GOT3 (cell line): ENCODE measurements around the gene KIAA1549.

Experiments used
- DNase-seq: peaks from one replicate; lab custom pipeline; 2025; ENCODE audit warnings: mixed read lengths; lab: John Stamatoyannopoulos, UW

The KIAA1549 gene

DNA sequence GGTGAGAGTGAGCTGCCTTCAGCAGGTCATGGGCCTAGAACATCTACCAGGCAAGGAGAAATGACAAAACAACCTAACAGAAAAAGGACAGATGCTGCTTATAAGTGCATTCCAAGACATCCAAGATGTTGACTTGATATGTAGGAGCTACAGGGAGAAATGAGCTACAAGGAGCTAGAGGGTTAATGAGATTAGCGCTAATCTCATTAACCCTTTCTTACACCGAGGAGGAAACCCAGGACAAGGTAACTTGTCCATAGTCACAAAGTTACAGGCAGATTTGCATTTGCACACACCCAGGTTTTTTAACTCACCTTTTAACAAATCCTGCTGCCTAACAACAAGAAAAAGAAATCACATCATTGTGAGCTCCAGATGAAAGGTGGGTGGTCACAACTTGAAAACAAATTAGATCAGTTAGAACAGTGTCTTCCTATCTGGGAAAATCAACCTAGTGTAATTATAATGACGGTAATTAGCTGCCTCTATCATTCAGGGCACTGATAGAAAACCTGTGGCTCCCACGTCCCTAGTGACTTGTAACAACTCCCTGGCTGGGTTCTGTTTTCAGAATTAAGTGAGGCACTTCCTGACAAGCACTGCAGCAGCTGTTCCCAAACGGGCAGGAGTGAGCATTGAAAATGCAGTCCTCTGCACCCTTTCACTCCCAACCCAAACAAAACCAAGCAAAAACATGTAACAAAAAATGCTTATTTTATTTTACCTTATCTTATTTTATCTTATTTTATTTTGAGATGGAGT lies 5.7 kb downstream of the KIAA1549 start:
- no peak for DNase-seq

DNA sequence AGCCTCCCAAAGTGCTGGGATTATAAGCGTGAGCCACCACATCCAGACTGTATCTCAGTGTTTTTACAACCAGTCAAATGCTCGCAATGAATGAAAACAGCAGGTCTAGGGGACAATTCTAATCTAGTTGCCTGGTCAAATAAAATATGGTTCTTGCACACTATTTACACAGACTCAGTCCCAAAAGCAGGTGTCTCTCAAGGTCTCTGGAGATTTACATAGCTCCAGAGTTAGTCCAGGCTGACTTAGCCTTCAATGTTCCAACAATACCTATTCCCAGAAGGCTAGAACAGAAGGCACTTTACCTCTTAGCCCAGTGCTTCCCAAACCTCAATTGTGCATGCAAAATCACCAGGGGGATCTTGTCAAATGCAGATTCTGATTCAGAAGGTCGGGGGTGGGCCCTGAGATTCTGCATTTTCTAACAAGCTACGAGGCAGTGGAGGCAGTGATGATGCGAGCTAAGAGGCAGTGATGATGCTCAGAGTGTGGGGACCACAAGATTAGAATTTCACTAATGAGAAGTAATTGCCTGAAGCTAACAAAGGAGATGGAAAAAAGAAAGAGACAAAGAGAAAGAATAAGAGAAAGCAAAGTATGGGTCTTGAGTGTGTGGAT lies 6.4 kb downstream of the KIAA1549 start:
- DNase-seq, result no peak

DNA sequence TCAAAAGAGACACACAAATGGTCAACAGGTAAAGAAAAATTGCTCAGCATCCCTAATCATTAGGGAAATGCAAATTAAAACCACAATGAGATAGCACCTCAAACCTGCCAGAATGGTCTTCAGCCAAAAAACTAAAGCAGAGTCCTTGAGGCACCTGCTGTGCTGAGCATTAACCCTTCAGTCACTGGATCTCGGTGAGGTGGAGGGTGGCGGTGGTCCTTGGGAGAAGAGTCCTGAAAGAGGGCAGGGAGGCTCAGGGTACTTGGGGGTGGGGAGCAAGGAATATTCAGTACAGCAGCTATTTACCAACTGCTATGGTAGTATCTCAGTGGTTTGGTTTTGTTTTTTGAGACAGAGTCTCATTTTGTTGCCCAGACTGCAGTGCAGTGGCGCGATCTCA lies 7.1 kb downstream of the KIAA1549 start:
- DNase-seq, result no peak

DNA sequence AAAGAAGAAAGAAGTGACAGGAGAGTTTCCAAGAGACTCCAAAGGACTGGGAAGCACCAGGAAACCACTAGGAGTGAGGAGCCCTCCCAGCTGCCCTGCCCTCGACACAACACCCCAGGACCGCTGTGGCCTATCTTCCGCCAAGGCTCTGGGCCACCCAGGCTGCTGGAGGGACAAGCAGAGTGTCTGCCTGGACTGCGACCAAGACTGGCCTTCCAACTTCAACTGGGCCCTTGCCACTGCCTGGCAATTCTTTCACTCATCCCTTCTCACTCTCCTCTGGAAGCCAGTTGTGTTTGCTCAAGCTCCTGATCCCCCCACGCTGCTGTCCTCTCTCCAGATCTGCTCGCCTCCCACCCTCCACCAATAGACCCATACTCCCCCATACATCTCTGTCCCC lies 10.2 kb downstream of the KIAA1549 start:
- DNase-seq, result no peak

DNA sequence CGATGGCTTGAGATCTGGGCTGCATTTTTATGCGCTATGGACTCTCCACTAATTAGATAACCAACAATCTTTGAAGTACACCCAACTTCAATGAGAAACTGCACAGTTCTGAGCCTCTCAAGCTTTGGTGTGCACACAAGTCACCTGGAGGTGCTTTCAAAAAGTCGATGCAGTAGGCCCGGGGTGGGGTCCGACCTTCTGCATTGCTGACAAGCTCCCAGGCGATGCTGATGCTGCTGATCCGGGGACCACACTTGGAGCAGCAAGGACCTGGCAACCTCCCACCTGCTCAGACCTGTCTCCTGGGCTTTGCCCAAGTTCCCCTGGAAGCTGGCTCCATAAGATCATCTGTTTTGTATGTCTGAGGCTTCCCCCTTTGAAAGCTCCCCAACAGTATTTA lies 10.7 kb downstream of the KIAA1549 start:
- no peak for DNase-seq

DNA sequence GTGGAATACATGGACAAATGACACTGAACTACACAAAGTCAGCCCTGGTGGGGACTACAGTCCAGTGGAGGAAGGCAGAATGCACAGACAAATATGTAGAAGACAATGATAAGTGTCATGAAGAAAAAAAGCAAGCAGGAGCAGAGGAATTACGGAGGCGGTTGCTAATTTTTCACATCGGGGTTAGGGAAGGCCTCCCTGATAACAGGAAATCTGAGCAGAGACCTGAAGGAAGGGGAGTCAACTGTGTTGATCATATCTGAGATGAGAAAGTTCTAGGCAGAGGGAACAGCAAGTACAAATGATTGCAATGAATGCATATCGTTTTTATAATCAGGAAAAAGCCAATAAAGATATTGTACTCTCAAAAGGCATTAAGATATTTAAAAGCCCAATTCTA lies 14.0 kb downstream of the KIAA1549 start:
- DNase-seq, result no peak

DNA sequence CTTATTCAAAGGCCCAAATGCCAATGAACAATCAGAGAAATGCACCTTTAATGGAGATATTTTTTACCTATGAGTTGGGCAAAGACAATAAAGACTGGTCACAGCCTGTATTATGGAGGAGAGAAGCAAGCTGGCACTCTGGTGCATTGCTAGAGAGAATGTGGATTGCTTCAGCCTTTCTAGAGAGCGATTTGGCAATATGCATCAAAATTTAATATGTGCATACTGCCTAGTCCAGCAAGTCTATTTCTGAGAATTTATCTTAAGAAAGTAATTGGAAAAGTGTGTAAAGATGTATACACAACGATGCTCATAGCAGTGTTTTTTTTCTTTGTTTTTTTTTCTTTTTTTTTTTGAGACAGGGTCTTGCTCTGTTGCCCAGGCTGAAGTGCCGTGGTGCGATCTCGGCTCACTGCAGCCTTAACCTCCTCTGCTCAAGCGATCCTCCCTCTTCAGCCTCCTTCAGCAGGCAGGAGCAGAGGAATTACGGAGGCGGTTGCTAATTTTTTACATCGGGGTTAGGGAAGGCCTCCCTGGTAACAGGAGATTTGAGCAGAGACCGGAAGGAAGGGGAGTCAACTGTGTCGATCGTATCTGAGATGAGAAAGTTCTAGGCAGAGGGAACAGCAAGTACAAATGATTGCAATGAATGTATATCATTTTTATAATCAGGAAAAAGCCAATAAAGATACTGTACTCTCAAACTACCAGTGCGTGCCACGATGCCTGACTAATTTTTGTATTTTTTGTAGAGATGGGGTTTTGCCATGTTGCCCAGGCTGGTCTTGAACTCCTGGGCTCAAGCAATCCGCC lies 16.4 kb downstream of the KIAA1549 start:
- no peak for DNase-seq

DNA sequence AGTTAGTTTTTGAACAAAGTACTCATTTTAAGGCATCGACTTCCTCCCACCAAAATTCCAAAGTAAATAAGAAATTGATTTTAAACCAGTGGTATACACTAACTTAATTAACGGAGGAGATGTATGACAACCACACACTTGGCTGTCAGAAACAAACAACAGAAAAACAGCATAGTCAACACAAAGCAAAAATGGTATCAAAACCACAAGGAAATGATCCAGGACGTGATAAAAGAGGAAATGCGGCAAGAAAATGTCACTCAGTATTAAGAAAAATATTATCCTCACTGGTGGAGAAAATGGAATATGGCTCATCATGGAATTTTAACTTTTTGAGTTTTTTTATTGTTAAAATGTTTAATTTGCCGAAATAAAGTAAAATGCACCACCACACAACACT lies 17.5 kb downstream of the KIAA1549 start:
- DNase-seq, result no peak

DNA sequence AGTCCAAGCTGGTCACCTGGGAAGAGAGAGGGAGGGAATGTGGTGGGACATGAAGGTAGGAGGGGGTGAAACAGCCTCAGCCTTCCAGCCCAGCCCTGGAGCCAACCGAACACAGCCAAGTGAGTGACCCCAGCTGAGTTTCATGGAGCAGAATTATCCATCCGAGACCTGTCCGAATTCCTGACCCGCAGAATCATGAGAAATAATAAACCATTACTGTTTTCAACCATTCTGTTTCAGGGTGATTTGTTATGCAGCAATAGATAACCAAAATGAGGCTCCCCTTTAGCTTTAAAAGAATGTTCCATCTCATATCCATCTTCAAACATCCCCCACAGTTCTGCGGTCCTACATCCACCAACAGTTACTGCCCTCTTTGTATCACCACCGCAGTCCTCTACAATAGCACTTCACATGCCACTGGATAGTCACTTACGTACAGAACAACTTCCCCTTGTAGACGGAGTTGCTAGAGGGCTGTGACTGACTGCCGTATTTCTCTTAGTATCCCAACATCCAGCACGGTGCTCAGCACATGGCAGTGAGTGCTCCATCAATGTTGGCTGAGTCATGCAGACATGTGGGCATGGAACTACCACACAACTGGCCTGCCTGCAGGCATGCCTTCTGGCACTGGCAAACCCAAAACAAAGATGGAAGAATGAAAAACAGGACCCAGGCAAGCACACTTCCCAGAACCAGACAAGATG lies 18.5 kb downstream of the KIAA1549 start:
- no peak for DNase-seq

DNA sequence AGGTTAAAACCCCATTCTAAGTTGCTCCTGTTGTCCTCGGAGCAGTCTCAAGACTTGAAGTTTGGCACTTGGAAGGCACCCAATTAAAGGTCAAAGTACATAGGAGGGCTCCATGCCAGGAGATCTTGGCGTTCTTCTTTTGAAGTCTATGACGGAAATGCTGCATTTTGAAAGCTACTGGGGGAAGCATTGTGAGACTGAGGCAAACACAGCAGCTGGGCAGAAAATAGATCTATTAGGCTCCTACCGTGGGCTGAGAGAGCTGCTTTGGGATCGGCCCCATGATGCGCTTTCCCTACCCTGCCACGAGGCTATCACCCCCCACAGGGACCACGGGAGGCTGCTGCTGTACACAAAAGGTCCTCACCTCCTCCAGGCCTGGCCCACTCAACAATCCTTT lies 20.0 kb downstream of the KIAA1549 start:
- no peak for DNase-seq

DNA sequence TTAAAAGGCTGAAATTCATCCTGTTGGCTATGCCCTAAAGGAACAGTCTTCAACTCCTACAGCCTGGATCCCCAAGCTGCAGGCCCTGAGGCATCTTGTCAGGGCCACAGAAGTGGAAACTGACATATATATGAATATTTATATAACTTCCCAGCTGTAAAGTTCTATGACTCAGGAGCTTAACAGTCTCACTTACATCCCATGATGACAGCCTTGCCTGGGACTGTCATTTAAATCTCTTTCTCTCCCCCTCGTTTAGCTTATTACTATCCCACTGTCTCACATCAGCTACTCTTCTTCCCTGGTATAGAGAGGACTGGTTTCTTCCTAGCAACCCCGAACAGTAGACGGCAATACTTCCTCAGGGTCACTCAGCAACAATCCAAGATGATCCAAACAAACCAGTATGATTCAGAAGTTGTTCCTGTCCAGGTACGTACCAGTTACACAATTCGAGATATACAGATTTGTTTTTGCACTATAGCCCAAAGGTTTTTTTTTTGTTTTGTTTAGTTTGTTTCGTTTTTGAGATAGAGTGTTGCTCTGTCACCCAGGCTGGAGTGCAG lies 22.7 kb downstream of the KIAA1549 start:
- DNase-seq, result no peak

DNA sequence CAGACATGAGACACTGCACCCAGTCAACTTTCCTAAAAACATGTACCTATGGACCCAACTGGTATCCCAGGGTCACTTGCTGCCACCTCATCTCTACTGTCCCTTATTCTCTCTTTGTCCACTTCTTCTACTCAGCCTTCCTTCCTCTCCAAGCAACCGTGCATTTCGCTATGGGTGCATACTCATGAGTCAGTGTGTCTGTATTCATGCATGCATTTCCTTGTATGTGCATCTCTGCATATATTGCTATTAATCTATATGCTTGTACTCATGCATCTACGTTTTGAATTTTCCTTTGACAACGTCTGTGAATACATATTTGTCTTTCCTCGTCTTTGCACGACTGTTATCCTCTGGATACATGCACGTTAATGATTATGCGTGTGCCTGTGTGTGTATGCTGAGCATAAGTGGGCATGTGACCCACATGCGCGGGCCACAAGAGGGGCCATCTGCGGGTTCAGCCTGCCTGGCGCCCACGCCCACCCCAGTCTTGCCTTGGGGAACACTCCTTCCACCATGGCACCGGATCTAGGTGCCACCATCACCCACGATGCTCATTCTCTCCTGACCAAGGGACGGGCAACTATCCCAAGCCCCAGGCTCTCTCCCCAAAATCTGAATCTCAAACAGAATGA lies 23.3 kb downstream of the KIAA1549 start:
- DNase-seq, result no peak

DNA sequence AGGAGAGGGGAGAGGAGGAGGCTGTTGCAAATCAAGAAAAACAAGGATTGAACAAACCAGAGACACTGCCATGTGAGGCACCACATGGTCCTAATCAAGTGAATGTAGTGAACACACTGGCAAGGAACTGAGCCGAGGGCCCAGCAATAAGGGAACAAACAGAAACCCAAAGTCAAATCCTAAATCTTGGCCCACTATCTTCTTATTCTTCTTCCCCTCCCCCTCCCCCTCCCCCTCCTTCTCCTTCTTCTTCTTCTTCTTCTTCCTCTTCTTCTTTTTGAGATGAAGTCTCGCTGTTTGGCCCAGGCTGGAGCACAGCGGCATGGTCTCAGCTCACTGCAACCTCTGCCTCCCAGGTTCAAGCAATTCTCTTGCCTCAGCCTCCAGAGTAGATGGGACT lies 24.0 kb downstream of the KIAA1549 start:
- DNase-seq, result no peak

DNA sequence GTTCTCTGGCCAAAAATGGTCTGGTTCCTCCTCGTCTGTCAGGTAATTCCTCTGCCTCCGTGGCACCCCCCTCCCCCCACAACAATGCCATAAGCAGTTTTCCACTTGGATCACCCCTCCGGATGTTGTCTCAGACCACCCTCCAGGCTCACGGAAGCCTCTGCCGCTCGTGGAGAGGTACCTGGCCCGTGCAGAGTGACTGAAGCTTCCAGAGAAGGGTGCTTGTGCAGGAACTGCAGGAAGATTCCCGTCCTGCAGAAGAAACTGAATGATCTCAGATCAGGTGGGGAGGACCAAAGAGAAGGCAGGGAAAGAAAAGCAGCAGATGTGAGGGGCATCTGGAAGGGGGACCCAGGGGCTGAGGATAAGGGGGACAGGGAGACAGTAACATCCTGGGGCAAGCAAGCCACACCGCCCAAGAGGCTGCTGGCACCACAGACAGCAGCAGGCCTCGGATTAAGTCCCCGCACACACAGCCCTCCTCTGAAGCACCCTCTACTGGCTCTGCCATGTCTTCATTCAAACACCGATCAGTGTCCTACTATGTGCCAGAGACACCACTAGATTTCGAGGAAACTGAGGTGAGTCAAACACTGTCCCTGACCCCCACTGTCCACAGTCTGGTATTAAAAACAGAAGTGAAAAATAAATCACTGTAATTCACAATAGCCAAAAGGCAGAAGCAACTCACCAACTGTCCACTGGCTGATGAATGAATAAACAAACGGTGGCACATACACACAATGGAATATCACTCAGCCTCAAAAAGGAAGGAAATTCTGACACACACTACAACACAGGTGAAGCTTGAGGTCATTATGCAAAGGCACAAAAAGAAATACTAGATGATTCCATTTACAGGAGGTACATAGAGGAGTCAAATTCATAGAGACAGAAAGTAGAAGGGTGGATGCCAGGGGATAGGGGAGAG lies 26.4 kb downstream of the KIAA1549 start:
- no peak for DNase-seq

DNA sequence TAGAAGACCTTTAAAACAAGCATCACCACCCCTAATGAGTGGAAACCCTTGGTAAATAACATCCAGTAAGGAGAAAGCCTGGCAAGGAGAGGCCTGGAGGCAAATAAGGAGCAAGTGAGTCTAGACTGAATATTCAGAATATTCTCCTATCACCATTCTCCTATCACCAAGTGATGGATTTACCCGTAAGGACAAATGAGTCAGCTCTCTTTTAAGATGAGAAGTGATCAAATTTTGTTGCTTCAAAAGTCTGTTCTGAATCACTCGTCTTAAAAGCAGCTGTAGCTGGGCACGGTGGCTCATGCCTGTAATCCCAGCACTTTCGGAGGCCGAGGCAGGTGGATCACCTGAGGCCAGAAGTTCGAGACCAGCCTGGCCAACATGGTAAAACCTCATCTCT lies 28.4 kb downstream of the KIAA1549 start:
- DNase-seq, result no peak

DNA sequence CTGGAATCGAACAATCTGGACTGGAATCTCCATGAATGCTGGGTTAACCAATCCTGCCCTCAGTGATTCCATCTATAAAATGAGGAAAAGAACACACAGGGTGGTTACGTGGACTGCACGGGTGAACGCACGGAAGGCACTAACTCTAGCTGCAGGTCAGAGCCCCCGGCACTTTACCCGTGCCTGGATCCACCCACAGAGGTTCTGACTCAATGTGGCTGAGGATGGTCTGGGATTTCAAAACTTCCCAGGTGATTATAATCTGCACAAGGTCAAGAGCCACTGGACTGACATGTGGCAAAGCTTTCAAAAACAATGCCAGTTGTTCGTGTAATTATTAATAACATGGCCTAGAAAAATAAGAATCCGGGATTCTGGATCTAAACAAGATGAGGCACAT lies 29.2 kb downstream of the KIAA1549 start:
- DNase-seq, result no peak

DNA sequence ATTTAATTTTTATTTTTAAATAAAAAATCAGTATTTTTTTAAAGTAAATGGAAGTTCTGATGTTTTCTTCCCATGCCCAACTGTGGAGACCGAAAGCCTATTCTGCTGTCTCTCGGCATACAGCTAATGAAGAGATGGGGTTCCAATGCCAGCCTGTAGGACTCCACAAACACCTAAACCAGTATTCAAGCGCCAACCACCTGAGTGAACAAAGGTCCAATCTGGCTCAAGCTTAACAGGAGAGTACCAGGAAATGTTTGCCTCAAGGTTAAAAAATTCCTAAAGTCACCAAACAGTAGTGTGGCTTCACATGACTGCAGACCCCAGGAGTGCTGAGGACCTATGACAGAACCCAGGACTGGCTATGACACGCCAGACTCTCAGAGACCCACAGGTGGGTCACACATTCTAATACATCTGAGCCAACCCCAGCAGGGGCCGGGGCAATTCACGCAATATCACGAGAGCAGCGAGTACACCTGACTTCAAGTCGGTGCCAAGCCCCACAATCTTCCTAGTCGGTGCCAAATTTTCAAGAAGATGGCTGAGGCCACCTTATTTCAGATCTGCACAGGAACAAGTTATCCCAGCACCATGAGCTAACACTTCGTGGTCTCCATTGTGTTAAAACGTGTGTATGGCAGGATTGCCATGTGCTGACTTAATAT lies 31.6 kb downstream of the KIAA1549 start:
- DNase-seq, result no peak

DNA sequence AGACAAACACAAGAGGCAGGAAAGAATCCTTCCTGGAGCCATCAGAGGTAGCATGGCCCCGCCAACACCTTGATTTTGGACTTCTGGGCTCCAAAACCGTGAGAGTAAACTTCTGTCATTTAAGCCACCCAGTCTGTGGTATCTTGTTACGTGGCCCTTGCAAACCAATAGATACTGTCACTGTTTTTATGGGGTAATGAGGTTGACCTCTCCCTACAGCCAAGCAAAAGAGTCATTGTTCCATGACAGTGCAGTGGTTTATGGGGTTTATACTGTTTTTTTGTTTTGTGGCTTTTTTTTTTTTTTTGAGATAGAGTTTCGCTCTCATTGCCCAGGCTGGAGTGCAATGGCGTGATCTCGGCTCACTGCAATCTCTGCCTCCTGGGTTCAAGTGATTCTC lies 32.8 kb downstream of the KIAA1549 start:
- no peak for DNase-seq

DNA sequence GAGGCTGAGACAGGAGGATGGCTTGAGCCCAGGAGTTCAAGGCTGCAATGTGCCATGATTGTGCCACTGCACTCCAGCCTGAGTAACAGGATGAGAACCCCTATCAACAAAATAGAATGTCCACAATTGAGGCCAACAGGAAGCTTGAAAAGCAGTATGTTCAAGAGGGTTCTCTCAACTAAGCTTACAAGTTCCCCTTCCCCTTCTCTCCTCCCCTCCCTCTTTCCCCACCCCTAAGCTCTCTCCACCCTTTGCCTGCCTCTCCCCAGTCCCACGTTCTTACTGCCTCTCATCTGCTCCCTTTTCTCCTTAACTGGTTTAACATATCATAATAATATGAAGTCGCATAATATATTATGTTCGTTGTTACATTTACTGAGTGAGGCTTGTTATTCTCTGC lies 35.4 kb downstream of the KIAA1549 start:
- no peak for DNase-seq

DNA sequence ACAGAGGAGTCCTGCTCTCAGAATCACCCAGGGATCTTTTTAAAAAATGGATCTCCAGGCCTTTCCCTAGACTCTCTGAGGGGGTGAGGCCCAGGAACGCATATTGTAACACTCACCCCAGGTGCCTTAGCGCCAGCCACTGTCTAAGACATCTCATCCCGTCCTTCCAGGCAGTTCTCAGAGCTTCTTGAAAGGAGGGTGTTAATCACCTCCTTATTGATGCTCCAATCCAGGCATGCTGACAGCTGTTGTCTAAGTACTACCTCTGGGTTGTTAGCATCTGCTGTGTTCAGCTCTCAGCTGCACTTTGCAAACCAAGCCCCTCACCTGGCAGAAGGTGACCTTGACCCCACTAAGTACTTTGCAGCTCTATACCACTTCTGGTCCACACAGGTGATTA lies 36.0 kb downstream of the KIAA1549 start:
- DNase-seq, result no peak
